Stimulated activated naive CD8-positive, alpha-beta T cell treated with anti-CD3 and anti-CD28 coated beads, Interleukin-15, Interleukin-2, amounts not matched to agents 100 U/mL and 50 U/mL, for 24 hours (primary cell): Measurements from ENCODE around the gene REN.

Experiments
- ATAC-seq: fragments of 150-1000 bp; cut with Tn5 transposase; one replicate; pipeline ENCODE4 v1.10.0; 2021
- DNase-seq: peaks from one replicate; pipeline ENCODE4 v3.0.0; 2021

Gene REN

GRCh38 chr1:204166219-204166618, at the start of gene REN:
Gene REN, minus strand, starts transcription at chr1:204166337. Its CDS starts 44 bp downstream, at chr1:204166293.
- ATAC-seq (no peak), DNase-seq (no peak)

- DNase-seq (peak; percentile 55), ATAC-seq (peak; percentile 65)
Observed at GRCh38 chr1:204213668-204214662, 47.8 kb upstream of the REN start, which contains the start of gene GOLT1A. Gene GOLT1A, minus strand, starts transcription at chr1:204213988. Its CDS starts 82 bp downstream, at chr1:204213906.

GRCh38 chr1:204212715-204213114, 46.6 kb upstream of the REN start:
- DNase-seq (no peak), ATAC-seq (no peak)

GRCh38 chr1:204211046-204211445, 44.9 kb upstream of the REN start:
- ATAC-seq: no peak
- DNase-seq: no peak

- ATAC-seq: peak; percentile 87
- DNase-seq: peak; percentile 87
Observed at GRCh38 chr1:204207136-204207616, 41.0 kb upstream of the REN start.

GRCh38 chr1:204206121-204206520, 40.0 kb upstream of the REN start:
- ATAC-seq: no peak
- DNase-seq: no peak

- ATAC-seq (no peak), DNase-seq (no peak)
Observed at GRCh38 chr1:204205486-204205885, 39.3 kb upstream of the REN start.

GRCh38 chr1:204204944-204205343, 38.8 kb upstream of the REN start:
- DNase-seq: no peak
- ATAC-seq: no peak

GRCh38 chr1:204203206-204203767, 37.1 kb upstream of the REN start:
- ATAC-seq (no peak), DNase-seq (no peak)

GRCh38 chr1:204202481-204202880, 36.3 kb upstream of the REN start:
- DNase-seq (no peak), ATAC-seq (no peak)

- DNase-seq (no peak), ATAC-seq (no peak)
Observed at GRCh38 chr1:204201348-204202040, 35.4 kb upstream of the REN start.

- DNase-seq (no peak), ATAC-seq (no peak)
Observed at GRCh38 chr1:204199579-204199978, 33.4 kb upstream of the REN start.

GRCh38 chr1:204198348-204199340, 32.5 kb upstream of the REN start:
- ATAC-seq (no peak), DNase-seq (no peak)

GRCh38 chr1:204197068-204197467, 30.9 kb upstream of the REN start:
- ATAC-seq (no peak), DNase-seq (no peak)

- DNase-seq (no peak), ATAC-seq (no peak)
Observed at GRCh38 chr1:204196068-204196795, 30.1 kb upstream of the REN start, which contains the start of gene KISS1. Gene KISS1, minus strand, starts transcription at chr1:204196491. Its CDS starts 3,615 bp downstream, at chr1:204192876.

GRCh38 chr1:204194771-204195170, 28.6 kb upstream of the REN start:
- no peak for ATAC-seq

GRCh38 chr1:204194080-204194479, 27.9 kb upstream of the REN start:
- DNase-seq (no peak), ATAC-seq (no peak)

More at GRCh38 chr1:204194771-204195170, 28.6 kb upstream of the REN start:
- DNase-seq: no peak

GRCh38 chr1:204192589-204193352, 26.6 kb upstream of the REN start:
- ATAC-seq: no peak

GRCh38 chr1:204192046-204192445, 25.9 kb upstream of the REN start:
- no peak for DNase-seq
- no peak for ATAC-seq

More at GRCh38 chr1:204192589-204193352, 26.6 kb upstream of the REN start:
- no peak for DNase-seq

GRCh38 chr1:204191456-204191855, 25.3 kb upstream of the REN start:
- ATAC-seq (no peak), DNase-seq (no peak)
